Ovary (tissue), 3 donors: ENCODE measurements around the gene KRT33A.

Source experiments
- EP300 ChIP-seq: sonication (generic); formaldehyde crosslinking; IDR thresholded peaks from one replicate; pipeline ENCODE4 v1.6.1; 2017; ENCODE audit warnings: antibody characterized with exemption
- POLR2A ChIP-seq: fragments of 450-650 bp; IDR thresholded peaks from one replicate; pipeline ENCODE4 v1.6.1; 2017; ENCODE audit warnings: antibody characterized with exemption, mild to moderate bottlenecking, moderate library complexity
- TF ChIP-seq, protein P1 (sequence below), 3 donors: fragments of 450-650 bp in 2 of 3; fragments of 200-600 bp in 1 of 3; IDR thresholded peaks; one replicate each; pipeline versions ENCODE4 v1.5.1 to v1.8.0; 2016 to 2022; ENCODE audit warnings: antibody characterized with exemption in 3 of 3, mild to moderate bottlenecking in 1 of 3
- donor health status: DM: no; HTN: no; CAD: no.

DNA sequence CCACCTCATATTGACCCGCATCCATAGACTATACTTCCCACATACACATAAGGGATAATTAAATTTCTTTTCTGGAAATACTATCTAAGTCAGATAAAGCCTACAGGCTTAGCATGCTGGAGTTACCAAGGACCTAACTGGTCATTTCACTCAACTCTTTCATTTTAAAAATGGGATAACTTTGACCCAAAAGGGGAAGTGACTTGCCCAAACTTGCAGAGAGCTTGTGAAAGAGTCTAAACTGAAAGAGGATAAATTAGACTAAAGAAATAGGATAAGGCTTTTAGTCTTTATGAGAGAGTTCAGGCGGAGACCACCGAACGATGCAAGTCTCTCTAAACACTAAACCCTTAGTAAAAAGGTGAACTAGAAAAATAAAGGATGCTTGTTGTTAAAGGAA, 3.9 kb upstream of the KRT33A start:
- TF ChIP-seq, protein P1, sequence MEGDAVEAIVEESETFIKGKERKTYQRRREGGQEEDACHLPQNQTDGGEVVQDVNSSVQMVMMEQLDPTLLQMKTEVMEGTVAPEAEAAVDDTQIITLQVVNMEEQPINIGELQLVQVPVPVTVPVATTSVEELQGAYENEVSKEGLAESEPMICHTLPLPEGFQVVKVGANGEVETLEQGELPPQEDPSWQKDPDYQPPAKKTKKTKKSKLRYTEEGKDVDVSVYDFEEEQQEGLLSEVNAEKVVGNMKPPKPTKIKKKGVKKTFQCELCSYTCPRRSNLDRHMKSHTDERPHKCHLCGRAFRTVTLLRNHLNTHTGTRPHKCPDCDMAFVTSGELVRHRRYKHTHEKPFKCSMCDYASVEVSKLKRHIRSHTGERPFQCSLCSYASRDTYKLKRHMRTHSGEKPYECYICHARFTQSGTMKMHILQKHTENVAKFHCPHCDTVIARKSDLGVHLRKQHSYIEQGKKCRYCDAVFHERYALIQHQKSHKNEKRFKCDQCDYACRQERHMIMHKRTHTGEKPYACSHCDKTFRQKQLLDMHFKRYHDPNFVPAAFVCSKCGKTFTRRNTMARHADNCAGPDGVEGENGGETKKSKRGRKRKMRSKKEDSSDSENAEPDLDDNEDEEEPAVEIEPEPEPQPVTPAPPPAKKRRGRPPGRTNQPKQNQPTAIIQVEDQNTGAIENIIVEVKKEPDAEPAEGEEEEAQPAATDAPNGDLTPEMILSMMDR (IDR thresholded peaks at IDR 0.05): no peak
- TF ChIP-seq POLR2A (no peak), EP300 (no peak)
